SK-N-SH treated with all-trans-retinoic acid at 6 μM for 48 hours (cell line): ENCODE data around the gene SGMS2.

Source experiments
- ISL1 ChIP-seq: fragments of 250-450 bp; sonication (Bioruptor Pico); IDR thresholded peaks from 2 replicates; pipeline ENCODE4 v2.1.2; 2022; ENCODE audit warnings: mild to moderate bottlenecking, moderate library complexity
- OSR1 ChIP-seq: fragments of 250-450 bp; sonication (Bioruptor Pico); IDR thresholded peaks from 2 replicates; pipeline ENCODE4 v1.8.0; 2022; ENCODE audit warnings: moderate library complexity, mild to moderate bottlenecking, inconsistent platforms
- TOX ChIP-seq: fragments of 250-450 bp; sonication (Bioruptor Pico); IDR thresholded peaks from 2 replicates; pipeline ENCODE4 v1.8.0; 2021; ENCODE audit warnings: mild to moderate bottlenecking, moderate library complexity, borderline replicate concordance
- ZFP3 ChIP-seq: fragments of 250-450 bp; sonication (Bioruptor Pico); IDR thresholded peaks from 2 replicates; pipeline ENCODE4 v1.5.0; 2020; ENCODE audit warnings: mild to moderate bottlenecking, moderate library complexity
- ZFP30 ChIP-seq: fragments of 450-650 bp; formaldehyde crosslinking; IDR thresholded peaks from 2 replicates; pipeline ENCODE4 v1.5.0; 2022; ENCODE audit warnings: mild to moderate bottlenecking, moderate library complexity
- ZNF565 ChIP-seq: fragments of 450-650 bp; formaldehyde crosslinking; conservative IDR thresholded peaks from 2 replicates; pipeline ENCODE4 v1.5.0; 2020; ENCODE audit warnings: low read depth, mild to moderate bottlenecking, moderate library complexity
- TF ChIP-seq, protein P1 (sequence below): fragments of 250-450 bp; sonication (Bioruptor Pico); IDR thresholded peaks from 2 replicates; pipeline ENCODE4 v1.5.1; 2020; ENCODE audit warnings: low read depth, mild to moderate bottlenecking, moderate library complexity
- TF ChIP-seq, protein P2 (sequence below): fragments of 250-450 bp; sonication (Bioruptor Pico); IDR thresholded peaks from 2 replicates; pipeline ENCODE4 v1.8.0; 2020; ENCODE audit warnings: mild to moderate bottlenecking, moderate library complexity, borderline replicate concordance

DNA sequence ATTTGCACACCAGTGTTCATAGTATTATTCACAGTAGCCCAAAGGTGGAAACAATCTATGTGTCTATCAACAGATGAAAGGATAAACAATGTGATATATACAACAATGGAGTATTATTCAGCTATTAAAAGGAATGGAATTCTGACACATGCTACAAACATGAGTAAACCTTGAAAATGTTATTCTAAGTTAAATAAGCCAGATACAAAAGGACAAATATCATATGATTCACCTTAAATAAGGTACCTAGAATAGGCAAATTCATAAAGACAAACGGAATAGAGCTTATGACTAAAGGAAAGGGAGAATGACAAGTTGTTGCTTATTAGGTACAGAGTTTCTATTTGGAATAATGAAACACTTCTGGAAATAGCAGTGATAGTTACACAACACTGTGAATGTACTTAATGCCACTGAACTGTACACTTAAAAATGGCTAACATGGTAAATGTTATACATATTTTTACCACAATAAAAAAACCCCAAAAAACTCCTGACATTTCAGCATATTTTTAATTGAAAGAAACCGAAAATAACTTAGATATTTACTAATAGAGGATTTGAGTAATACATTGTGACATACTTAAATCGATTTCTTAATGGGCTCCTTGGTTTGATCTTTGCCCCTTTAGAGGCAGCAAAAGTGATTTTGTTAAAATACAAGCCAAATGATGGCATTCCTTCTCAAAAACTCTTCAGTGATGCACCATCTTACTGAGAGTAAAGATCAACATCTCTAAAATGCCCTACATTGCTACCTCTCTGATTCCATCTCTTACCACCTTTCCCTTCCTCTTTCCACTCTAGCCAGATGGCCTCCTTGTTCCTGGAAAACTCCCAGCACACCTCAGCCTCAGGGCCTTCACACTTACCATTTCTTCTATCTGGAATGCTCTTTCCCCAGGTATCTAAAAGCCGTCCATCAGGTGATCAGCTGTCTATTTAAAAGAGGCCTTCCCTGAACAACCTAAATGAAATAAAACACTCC is 98.0 kb downstream of the SGMS2 start:
- TF ChIP-seq ZNF565 (CRISPR knock-in tag) (no peak), ISL1 (CRISPR knock-in tag) (no peak), ZFP30 (no peak), OSR1 (no peak), TOX (CRISPR knock-in tag) (no peak), ZFP3 (no peak)
- TF ChIP-seq, protein P1, sequence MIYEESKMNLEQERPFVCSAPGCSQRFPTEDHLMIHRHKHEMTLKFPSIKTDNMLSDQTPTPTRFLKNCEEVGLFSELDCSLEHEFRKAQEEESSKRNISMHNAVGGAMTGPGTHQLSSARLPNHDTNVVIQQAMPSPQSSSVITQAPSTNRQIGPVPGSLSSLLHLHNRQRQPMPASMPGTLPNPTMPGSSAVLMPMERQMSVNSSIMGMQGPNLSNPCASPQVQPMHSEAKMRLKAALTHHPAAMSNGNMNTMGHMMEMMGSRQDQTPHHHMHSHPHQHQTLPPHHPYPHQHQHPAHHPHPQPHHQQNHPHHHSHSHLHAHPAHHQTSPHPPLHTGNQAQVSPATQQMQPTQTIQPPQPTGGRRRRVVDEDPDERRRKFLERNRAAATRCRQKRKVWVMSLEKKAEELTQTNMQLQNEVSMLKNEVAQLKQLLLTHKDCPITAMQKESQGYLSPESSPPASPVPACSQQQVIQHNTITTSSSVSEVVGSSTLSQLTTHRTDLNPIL: no peak
- TF ChIP-seq, protein P2, sequence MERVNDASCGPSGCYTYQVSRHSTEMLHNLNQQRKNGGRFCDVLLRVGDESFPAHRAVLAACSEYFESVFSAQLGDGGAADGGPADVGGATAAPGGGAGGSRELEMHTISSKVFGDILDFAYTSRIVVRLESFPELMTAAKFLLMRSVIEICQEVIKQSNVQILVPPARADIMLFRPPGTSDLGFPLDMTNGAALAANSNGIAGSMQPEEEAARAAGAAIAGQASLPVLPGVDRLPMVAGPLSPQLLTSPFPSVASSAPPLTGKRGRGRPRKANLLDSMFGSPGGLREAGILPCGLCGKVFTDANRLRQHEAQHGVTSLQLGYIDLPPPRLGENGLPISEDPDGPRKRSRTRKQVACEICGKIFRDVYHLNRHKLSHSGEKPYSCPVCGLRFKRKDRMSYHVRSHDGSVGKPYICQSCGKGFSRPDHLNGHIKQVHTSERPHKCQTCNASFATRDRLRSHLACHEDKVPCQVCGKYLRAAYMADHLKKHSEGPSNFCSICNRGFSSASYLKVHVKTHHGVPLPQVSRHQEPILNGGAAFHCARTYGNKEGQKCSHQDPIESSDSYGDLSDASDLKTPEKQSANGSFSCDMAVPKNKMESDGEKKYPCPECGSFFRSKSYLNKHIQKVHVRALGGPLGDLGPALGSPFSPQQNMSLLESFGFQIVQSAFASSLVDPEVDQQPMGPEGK: no peak
